Measurements from ENCODE around the gene ODAD4.
"Not testable (repeated sequence)": the region's sequence is repeated elsewhere in the genome, so short reads cannot be mapped to it uniquely, and the experiment has no call there.

Gene ODAD4

GRCh38 chr17:41925991-41926590 is 4.3 kb upstream of the ODAD4 start:
- no peak for ATAC-seq
- TF ChIP-seq, protein P1, sequence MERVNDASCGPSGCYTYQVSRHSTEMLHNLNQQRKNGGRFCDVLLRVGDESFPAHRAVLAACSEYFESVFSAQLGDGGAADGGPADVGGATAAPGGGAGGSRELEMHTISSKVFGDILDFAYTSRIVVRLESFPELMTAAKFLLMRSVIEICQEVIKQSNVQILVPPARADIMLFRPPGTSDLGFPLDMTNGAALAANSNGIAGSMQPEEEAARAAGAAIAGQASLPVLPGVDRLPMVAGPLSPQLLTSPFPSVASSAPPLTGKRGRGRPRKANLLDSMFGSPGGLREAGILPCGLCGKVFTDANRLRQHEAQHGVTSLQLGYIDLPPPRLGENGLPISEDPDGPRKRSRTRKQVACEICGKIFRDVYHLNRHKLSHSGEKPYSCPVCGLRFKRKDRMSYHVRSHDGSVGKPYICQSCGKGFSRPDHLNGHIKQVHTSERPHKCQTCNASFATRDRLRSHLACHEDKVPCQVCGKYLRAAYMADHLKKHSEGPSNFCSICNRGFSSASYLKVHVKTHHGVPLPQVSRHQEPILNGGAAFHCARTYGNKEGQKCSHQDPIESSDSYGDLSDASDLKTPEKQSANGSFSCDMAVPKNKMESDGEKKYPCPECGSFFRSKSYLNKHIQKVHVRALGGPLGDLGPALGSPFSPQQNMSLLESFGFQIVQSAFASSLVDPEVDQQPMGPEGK (CRISPR knock-in tag; IDR thresholded peaks at IDR 0.05; ENCODE audit: borderline replicate concordance), result no peak
- TF ChIP-seq, protein P2, sequence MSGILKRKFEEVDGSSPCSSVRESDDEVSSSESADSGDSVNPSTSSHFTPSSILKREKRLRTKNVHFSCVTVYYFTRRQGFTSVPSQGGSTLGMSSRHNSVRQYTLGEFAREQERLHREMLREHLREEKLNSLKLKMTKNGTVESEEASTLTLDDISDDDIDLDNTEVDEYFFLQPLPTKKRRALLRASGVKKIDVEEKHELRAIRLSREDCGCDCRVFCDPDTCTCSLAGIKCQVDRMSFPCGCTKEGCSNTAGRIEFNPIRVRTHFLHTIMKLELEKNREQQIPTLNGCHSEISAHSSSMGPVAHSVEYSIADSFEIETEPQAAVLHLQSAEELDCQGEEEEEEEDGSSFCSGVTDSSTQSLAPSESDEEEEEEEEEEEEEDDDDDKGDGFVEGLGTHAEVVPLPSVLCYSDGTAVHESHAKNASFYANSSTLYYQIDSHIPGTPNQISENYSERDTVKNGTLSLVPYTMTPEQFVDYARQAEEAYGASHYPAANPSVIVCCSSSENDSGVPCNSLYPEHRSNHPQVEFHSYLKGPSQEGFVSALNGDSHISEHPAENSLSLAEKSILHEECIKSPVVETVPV (CRISPR knock-in tag; IDR thresholded peaks at IDR 0.05), result no peak
- no peak for TF ChIP-seq ZC3H10 (CRISPR knock-in tag; IDR thresholded peaks at IDR 0.05)
- no peak for TF ChIP-seq TOX (CRISPR knock-in tag; IDR thresholded peaks at IDR 0.05; ENCODE audit: borderline replicate concordance)
- TF ChIP-seq ZNF70 (CRISPR knock-in tag; IDR thresholded peaks at IDR 0.05), result no peak
- TF ChIP-seq BACH2 (CRISPR knock-in tag; IDR thresholded peaks at IDR 0.05; ENCODE audit: borderline replicate concordance), result no peak
- TF ChIP-seq ARNTL (CRISPR knock-in tag; IDR thresholded peaks at IDR 0.05; ENCODE audit: borderline replicate concordance, low read depth), result no peak
- no peak for TF ChIP-seq ZNF8 (CRISPR knock-in tag; IDR thresholded peaks at IDR 0.05)
- TF ChIP-seq CSDC2 (CRISPR knock-in tag; IDR thresholded peaks at IDR 0.05), result no peak
- TF ChIP-seq ISL1 (CRISPR knock-in tag; IDR thresholded peaks at IDR 0.05), result no peak
- TF ChIP-seq OSR1 (CRISPR knock-in tag; IDR thresholded peaks at IDR 0.05), result no peak
- TF ChIP-seq TSHZ2 (CRISPR knock-in tag; IDR thresholded peaks at IDR 0.05), result no peak
- TF ChIP-seq RARB (CRISPR knock-in tag; IDR thresholded peaks at IDR 0.05), result no peak
- no peak for TF ChIP-seq ZFP3 (CRISPR knock-in tag; IDR thresholded peaks at IDR 0.05)

- TF ChIP-seq ZFP3 (CRISPR knock-in tag; IDR thresholded peaks at IDR 0.05) (no peak), ZNF70 (CRISPR knock-in tag; IDR thresholded peaks at IDR 0.05) (no peak), RARB (CRISPR knock-in tag; IDR thresholded peaks at IDR 0.05) (no peak), PPARA (CRISPR knock-in tag; IDR thresholded peaks at IDR 0.05; ENCODE audit: borderline replicate concordance) (no peak), TOX (CRISPR knock-in tag; IDR thresholded peaks at IDR 0.05; ENCODE audit: borderline replicate concordance) (no peak), ZFP30 (CRISPR knock-in tag; IDR thresholded peaks at IDR 0.05) (no peak), SNAI2 (CRISPR knock-in tag; IDR thresholded peaks at IDR 0.05) (no peak)
- TF ChIP-seq, protein P2 (CRISPR knock-in tag; IDR thresholded peaks at IDR 0.05), result no peak
- no peak for ATAC-seq
These were observed 1.6 kb upstream of the ODAD4 start for GRCh38 chr17:41928693-41929251.

DNA sequence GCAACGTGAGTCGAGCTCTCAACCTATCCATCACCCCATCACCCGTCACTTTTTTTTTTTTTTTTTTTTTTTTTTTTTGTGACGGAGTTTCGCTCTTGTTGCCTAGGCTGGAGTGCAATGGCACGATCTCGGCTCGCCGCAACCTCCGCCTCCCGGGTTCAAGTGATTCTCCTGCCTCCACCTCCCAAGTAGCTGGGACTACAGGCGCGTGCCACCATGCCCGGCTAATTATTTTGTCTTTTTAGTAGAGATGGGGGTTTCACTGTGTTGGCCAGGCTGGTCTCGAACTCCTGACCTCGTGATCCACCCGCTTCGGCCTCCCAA is 378 bp downstream of the ODAD4 start:
- not testable (repeated sequence) for ATAC-seq

GRCh38 chr17:41931715-41932114 is 1.3 kb downstream of the ODAD4 start:
- ATAC-seq, result not testable (repeated sequence)

DNA sequence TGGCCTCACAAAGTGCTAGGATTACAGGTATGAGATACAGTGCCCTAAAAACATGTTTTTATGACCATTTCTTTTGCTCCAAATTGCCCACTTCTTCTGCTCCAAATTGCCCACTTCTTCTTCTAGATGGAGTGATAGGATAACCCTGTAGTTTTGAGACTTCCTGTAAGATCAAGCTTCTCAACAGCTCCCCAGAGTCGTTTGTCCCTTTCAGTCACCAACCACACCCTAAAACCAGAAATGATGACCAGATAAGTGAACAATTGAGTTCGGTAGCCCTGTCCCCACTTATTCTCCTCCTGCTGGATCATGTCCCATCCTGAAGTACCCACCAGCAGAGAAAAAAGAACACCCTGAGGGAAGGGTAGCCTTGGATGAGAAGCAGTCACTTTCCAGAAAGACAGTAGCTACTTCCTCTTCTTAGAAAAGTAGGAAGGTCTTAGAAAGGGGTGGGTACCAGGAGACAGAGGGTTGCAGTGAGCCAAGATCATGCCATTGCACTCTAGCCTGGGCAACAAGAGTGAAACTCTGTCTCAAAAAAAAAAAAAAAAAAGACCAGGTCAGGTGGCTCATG is 2.5 kb downstream of the ODAD4 start:
- ATAC-seq, result no peak
- TF ChIP-seq ESRRG (CRISPR knock-in tag; IDR thresholded peaks at IDR 0.05) (no peak), TOX (CRISPR knock-in tag; IDR thresholded peaks at IDR 0.05; ENCODE audit: borderline replicate concordance) (no peak), ZFP30 (CRISPR knock-in tag; IDR thresholded peaks at IDR 0.05) (no peak), CREB5 (CRISPR knock-in tag; IDR thresholded peaks at IDR 0.05; ENCODE audit: low read depth) (no peak), TSHZ2 (CRISPR knock-in tag; IDR thresholded peaks at IDR 0.05) (no peak)
- TF ChIP-seq, protein P2 (CRISPR knock-in tag; IDR thresholded peaks at IDR 0.05), result no peak
